ENCODE measurements around the gene PRDM12.

GRCh38 chr9:130633336-130634190 lies 30.8 kb upstream of the PRDM12 start:
- TF ChIP-seq CTCF (IDR thresholded peaks at IDR 0.05), result no peak
- no peak for TF ChIP-seq POLR2A (IDR thresholded peaks at IDR 0.05)

Data from uterus (tissue), 2 donors.